Left hindlimb (tissue), 1 donor: Measurements from ENCODE around the gene PIK3R1.

Experiments used
- DNase-seq: peaks from one replicate; pipeline ENCODE4 v3.0.0-alpha.2; 2018

PIK3R1 gene

DNA sequence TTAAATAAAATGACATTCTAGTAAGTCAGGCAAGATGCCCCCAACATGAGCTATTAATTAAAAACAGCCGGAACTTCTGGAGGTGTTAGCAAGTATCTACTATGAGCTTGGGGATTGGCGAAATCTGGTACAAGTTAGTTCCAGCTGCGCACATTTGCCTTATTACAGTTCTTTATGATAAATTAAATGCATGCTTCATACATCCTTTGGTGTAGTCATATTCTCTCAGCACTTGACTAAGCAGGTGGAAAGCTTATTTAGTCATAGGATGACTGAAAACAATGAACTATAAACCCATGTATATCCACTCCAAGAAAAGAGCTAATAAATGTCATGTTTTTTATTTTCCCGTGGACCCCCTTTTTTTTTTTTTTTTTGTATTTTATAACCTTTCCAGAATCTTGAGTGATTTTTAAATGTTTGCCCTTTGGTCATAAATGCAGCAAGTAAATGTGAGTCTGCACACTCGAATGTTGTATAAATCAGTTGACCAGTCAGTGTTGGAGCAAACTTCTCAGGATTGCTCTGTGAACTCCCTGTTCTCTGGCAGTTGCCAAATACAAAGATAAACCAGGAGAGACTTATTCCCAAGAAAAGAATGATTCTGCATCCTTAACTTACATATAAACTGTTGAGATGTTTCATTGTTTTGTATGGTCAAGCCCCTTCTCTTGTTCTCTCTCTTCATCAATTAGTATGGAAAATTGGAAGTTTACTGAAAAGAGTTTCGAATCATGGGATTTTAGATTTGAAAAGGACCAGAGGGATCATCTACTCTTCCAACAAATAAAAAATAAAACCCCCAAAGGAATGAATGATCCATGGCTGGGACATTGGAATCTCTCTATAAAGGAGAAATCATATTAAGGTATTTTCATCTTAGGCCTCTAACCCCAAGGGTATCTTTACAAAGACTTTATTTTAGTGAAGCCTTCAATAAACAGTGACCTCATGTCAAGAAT, 38.3 kb downstream of the PIK3R1 start:
- DNase-seq: no peak

- no peak for DNase-seq
Measured at GRCh38 chr5:68254810-68255209, 39.3 kb downstream of the PIK3R1 start.

GRCh38 chr5:68255305-68256120, 40.0 kb downstream of the PIK3R1 start:
- DNase-seq: no peak

- no peak for DNase-seq
Measured at GRCh38 chr5:68257210-68257609, 41.7 kb downstream of the PIK3R1 start.

- no peak for DNase-seq
Measured at GRCh38 chr5:68258531-68258930, 43.0 kb downstream of the PIK3R1 start.

- no peak for DNase-seq
Measured at GRCh38 chr5:68259700-68260099, 44.1 kb downstream of the PIK3R1 start.

DNA sequence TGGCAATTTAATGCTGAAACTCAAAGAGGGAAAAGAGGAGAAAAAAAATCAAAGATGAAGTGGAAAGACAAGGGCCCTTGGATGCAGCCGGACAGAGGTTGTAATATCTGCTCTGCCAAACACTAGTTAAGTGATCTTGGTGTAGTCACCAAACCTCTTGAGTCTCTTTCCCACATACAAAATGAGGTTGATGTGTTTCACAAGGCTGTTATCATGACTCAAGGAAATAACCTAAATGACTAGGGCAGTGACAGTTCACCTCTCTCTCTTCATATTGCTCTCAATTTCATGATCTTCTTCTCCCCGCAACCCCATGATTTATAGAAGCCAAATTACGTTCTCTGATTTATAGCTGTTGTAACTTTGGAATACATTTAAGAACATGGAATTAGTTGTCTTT, 44.9 kb downstream of the PIK3R1 start:
- DNase-seq: no peak

DNA sequence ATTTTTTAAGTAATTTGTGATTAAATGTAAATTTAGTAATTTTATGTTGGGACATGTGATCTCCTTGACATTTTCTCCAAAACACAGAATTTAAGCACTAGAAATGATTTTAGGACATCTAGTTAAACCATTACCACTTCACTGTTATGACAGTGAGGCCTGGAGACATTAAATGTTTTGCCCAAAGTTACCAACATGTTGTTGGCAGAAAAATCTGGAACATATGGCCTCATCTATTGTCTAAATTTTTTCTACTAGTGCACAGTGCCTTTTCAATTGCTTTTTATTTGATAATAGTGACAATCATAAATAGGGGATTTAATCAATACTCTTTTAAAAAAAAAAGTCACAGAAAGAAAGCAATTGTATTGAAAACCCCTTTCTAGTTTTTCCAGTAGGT, 45.6 kb downstream of the PIK3R1 start:
- DNase-seq: no peak

GRCh38 chr5:68261569-68262065, 46.1 kb downstream of the PIK3R1 start:
- DNase-seq: no peak

DNA sequence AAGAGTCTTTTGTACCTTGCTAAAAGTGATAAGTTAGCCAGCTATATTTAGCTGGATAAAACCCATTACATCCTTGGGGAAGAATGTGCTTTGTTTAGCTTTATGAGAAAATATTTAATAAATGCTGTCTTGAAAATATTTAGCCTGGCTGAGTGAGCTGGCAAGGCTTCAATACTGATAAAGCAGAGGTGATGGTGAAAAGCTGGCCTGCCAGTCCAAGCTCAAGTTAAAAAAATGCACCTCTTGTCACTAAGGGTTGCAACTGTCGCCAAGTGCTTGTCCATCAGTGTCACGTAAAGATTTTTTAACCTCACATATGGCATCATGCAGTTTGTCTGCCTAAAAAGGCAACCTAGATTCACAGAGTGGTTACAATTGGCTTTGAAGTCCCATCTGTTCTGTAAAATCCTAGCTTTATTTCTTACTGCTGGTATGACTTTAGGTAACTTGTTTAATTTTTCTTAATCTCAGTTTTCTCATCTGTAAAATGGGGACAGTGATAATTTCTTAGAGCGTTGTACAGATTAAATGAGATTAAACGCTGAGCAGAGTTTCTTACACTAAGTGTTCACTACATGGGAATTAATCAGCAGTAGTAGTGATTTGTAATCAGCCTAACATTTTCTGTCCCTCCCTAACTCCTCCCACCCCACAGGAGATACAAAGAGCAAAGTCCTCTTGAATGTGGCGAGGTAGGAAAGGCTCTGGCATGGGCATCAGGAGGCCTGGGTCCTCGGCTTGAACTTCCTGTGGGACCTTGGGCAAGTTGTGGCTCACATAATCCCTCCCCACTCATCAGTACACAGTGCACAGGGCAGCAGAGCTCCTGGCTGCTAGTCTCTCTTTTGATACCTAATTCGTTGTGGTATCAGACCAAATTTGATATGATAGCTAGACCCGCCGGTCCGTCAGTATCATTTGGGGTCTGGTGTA, 48.7 kb downstream of the PIK3R1 start:
- DNase-seq: no peak

GRCh38 chr5:68265347-68265746, 49.8 kb downstream of the PIK3R1 start:
- DNase-seq: no peak

DNA sequence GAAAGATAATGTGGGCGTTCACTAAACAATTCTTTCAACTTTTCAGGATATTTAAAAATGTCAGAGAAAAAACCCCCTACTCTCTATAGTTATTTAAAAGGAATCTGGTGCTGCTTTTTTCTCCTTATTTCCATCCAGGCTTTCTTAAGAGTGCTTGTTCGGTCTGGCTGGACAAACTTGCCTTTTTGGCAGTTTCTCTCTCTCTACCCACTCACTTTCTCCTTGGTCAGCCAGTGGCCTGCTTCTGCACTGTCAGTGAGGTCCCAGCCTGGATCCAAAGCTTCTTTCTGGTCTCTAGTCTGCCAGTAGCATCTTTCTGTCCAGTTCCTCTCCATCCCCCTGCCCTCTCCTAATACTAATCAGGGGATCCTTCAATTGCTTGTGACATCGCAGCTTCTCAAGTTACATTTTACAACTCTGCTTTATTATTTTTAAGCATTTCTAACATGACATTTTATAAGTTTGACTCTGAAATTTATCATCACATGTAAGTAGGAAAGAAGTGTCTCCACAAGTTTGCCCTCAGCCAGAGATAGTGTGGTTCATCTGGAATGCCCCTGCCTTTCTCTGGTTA, 50.4 kb downstream of the PIK3R1 start:
- DNase-seq: no peak

GRCh38 chr5:68266457-68266856, 50.9 kb downstream of the PIK3R1 start:
- no peak for DNase-seq

GRCh38 chr5:68267066-68267465, 51.5 kb downstream of the PIK3R1 start:
- DNase-seq: no peak

DNA sequence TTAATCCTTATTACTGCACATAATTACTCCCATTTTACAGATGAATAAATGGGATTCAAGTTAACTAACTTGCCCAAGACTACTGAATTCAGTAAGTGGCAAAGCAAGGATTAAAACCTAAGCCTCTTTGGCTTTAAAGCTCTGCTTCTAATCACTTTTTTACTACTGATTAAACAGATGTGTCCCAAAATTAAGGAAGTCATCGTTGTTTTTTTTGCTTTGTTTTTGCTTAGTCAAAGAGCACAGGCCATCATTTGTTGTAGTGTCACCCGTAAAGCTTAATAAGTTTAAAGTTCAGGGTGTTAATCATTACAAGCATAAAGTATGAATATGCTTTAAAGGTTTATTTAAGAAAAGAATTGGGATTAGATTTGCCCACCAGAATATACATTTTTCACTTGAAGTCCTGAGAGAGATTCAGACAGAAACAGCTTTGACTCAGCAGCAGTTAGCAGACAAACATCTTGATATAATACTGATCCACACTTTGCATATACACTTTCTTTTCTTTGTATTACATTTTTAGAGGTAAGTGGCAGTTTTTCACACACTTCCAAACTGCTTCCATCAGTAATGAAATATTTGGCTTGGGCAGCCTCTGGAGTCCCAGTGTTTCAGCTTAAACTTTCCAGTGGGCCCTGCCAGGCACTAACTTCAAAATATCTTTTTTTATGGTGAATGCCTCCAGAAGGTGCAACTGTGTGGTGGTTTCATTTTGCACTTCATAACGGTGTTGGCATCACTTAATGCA, 52.7 kb downstream of the PIK3R1 start:
- DNase-seq: peak; percentile 62

DNA sequence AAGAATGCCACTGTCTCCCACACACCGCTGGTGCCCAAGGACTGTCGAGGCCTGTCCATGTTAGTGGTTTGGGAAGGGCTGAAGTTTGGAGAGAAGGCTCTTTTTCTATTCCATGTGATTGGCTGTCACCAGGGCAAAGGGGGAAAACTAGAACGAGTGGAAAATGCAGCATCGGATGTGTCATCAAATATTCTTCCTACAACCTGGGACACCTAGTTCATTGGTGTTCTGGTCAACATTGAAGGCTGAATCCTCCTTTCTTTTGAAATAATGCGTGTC, 53.2 kb downstream of the PIK3R1 start:
- DNase-seq: no peak

DNA sequence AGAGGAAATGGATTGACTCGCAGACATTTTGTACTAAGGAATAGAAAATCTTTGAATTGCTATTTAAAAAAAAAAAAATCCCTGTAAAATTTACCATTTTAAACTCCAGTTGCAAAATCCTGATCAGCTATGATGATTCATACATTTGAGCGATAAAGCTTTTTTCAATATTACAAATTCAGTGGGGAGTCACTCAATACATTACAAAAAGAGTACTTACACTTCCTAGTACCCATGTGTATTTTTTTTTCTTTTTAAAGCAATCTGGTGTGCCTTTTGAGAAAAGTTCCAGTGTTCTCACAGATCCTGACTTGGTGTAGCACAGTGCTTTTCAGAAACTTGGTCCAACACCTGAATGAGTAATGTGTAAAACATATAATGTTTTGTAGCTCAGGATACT, 54.3 kb downstream of the PIK3R1 start:
- no peak for DNase-seq

DNA sequence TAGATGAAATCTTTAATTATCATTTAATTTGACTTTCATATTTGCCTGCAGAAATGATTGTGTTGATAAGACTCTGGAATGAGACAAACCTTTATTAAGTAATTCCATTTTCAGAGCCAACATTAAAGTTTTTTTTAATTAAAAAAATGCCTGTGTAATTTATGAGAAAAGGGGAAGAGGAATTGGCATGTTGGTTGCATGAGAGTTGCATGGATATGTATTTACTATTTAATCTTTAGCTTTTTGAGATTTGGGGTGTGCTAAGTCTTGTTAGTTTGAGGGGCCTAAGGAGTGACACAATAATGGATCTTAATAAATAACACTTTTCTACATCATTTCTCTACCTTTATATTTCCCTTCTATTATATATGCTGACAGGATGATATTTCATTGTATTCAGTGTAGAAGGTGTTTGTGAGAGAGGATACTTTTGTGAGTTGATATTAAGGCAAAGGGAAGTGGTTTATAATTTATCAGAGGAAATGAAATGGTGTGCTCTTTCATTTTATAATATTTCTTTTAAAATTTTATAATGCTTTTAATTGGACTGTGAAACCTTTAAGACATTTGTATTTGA, 54.9 kb downstream of the PIK3R1 start:
- no peak for DNase-seq

DNA sequence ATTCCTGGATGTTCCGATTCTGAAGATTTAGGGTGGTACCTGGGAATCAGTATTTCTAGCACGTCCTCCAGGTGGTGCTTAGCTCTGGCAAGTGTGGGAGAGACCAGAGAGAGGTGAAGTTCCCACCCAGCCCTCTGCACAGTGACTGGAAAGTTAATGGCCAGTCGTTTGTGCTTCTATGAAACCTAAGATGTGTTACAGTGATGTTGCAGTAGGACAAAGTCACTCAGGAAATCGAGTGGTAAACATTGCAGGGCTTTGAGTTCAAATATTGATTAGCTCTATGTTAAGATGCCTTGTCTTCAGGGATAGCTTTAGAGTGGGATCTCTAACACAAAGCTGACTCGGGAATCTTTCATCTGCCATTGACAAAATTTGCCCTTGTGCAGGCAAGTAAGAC, 55.6 kb downstream of the PIK3R1 start:
- no peak for DNase-seq

GRCh38 chr5:68272289-68272688, 56.7 kb downstream of the PIK3R1 start:
- no peak for DNase-seq

GRCh38 chr5:68273717-68274409, 58.3 kb downstream of the PIK3R1 start:
- no peak for DNase-seq
